Heart right ventricle (tissue), 16 donors: ENCODE data around the gene NDRG4. TPM values are rescaled to one million over a fixed set of nuclear protein-coding genes. Genes with fewer than 3 reads are reported as not detected.

ENCODE experiments used
- ATAC-seq, 8 donors: fragments of 200-7000 bp; cut with Tn5 transposase; one replicate each; pipeline ENCODE4 v1.9.1; 2020; ENCODE audit warnings: mild to moderate bottlenecking in 8 of 8, moderate library complexity in 8 of 8, moderate number of reproducible peaks in 1 of 8
- DNase-seq, 2 donors: peaks; one replicate each; pipeline ENCODE4 v3.0.0-alpha.2; 2020
- H3K27ac ChIP-seq, 10 donors: fragments of 200-600 bp; sonication (generic) in 2 of 10; one replicate each; pipeline versions ENCODE4 v1.5.0 to v1.8.0; 2020 to 2022; ENCODE audit warnings: mild to moderate bottlenecking in 3 of 10
- H3K27me3 ChIP-seq, 7 donors: fragments of 200-600 bp; one replicate each; pipeline ENCODE4 v1.8.0; 2021 to 2022; ENCODE audit warnings: mild to moderate bottlenecking in 2 of 7
- H3K36me3 ChIP-seq, 9 donors: fragments of 200-600 bp; sonication (generic) in 1 of 9; one replicate each; pipeline versions ENCODE4 v1.5.0 to v1.8.0; 2020 to 2022; ENCODE audit warnings: mild to moderate bottlenecking in 2 of 9
- H3K4me1 ChIP-seq, 9 donors: fragments of 200-600 bp; sonication (generic) in 1 of 9; one replicate each; pipeline versions ENCODE4 v1.5.0 to v1.8.0; 2020 to 2022; ENCODE audit warnings: mild to moderate bottlenecking in 4 of 9
- H3K4me3 ChIP-seq, 10 donors: fragments of 200-600 bp; sonication (generic) in 2 of 10; one replicate each; pipeline versions ENCODE4 v1.5.0 to v1.8.0; 2020 to 2022; ENCODE audit warnings: mild to moderate bottlenecking in 7 of 10, moderate library complexity in 2 of 10
- H3K9me3 ChIP-seq, 11 donors: fragments of 200-600 bp in 10 of 11; sonication (generic) in 2 of 11; one replicate each; pipeline versions ENCODE4 v1.5.0 to v1.8.0; 2013 to 2022; ENCODE audit warnings: mild to moderate bottlenecking in 2 of 11, control low read depth in 1 of 11, moderate library complexity in 1 of 11
- CTCF ChIP-seq, 9 donors: fragments of 200-600 bp; sonication (generic) in 2 of 9; IDR thresholded peaks; one replicate each; pipeline versions ENCODE4 v1.5.0 to v1.8.0; 2021 to 2022; ENCODE audit warnings: antibody characterized with exemption in 9 of 9, mild to moderate bottlenecking in 5 of 9, moderate library complexity in 1 of 9
- WGBS, 2 donors: extraction: QIAGEN DNeasy Blood & Tissue Kit; methylation state at CpG; one replicate each; pipeline ENCODE4 v1.1.7; 2013; ENCODE audit warnings: inconsistent platforms in 1 of 2; 5-methylcytosine and 5-hydroxymethylcytosine counted together
- intact Hi-C, 10 donors: fragments of 100-400 bp; cut with DNase I; formaldehyde crosslinking; loops; one replicate each; pipeline versions ENCODE4 v1.11.1 to v1.14.2; 2022
- long read RNA-seq, 3 donors: library from polyadenylated mRNA; unstranded; transcript quantifications; one replicate each; pipeline ENCODE4 v2.0.0, GENCODE V29; 2020 to 2021
- polyA plus RNA-seq, 2 donors: library from polyadenylated mRNA; stranded (reverse); fragments of 200-250 nt; gene quantifications; one replicate each; pipeline ENCODE4 v1.2.3, GENCODE V29; 2013
- total RNA-seq, 10 donors: library from RNA; stranded (reverse); fragmentation: NEBNext Ultra II Directional in 3 of 10; extraction: Animal tissue kit (Norgen Biotek cat#: 25700) in 3 of 10; gene quantifications; one replicate each; pipeline versions ENCODE4 v1.2.1 to v1.2.4, GENCODE V29; 2021 to 2023
- donor health status: Arrhythmogenic right ventricular cardiomyopathy.
- donor health status: ischemic (EF 13 %, LVEDD 7.1; RV severe dilation, severe dysfunction).
- donor health status: healthy with polysubstance abuse.
- donor health status: DM: no; HTN: yes; CAD: no.
- donor health status: DM: no; HTN: no; CAD: no.
- donor health status: ischemic (EF 25% LVEDD 6.9; RV normal size, moderate dysfunction).
- donor health status: ischemic (EF 25% LVEDD 5.7; RV mildly dilated, moderate dysfunction).
- donor health status: healthy.
- donor health status: DM: yes; HTN: yes; CAD: no.
- donor health status: Ischemic cardiomyopathy.
- donor health status: ischemic (EF 35%, LVEDD 5.7; RV mildly dilated, moderate dysfunction).
- donor health status: nonischemic (EF 11% LVEDD 7.7; RV severe dilation, severe dysfunction).
- donor health status: DM: yes; HTN: yes; CAD: no.
- donor health status: PGD.
- donor health status: ischemic (EF 29% LVEDD 5.4; RV normal size, mild dysfunction).
- donor health status: nonischemic (EF 23%, LVEDD 6.1; RV moderate dilation, normal function).

NDRG4 gene
- total RNA-seq = 100 to 1,000 TPM; 336 to 821 (median 630) TPM
- 100 to 1,000 TPM; 286 to 507 TPM for polyA plus RNA-seq
- long read RNA-seq, donor 1, transcript NDRG4-201 (16 exons, 3,324 nt) = minor isoform, 235 of 831 reads
- long read RNA-seq, donor 1, transcript NDRG4-204 (16 exons, 3,626 nt) = major isoform, 294 of 831 reads
- long read RNA-seq, donor 1, transcript NDRG4-219 (1 exons, 2,700 nt) = minor isoform, 114 of 831 reads
- long read RNA-seq, donor 1, partial matches to known transcripts = 71 of 831 reads
- long read RNA-seq, donor 1, other reads (novel, unspliced or antisense) = 114 of 831 reads
- long read RNA-seq, donor 2, transcript NDRG4-204 (16 exons, 3,626 nt) = major isoform, 316 of 1,017 reads
- long read RNA-seq, donor 2, transcript NDRG4-219 (1 exons, 2,700 nt) = minor isoform, 176 of 1,017 reads
- long read RNA-seq, donor 2, transcript NDRG4-237 (3 exons, 2,087 nt) = minor isoform, 8 of 1,017 reads
- long read RNA-seq, donor 2, transcript NDRG4-201 (16 exons, 3,324 nt) = minor isoform, 291 of 1,017 reads
- long read RNA-seq, donor 2, partial matches to known transcripts = 84 of 1,017 reads
- long read RNA-seq, donor 2, other reads (novel, unspliced or antisense) = 137 of 1,017 reads
- long read RNA-seq, donor 3, transcript NDRG4-203 (16 exons, 3,431 nt) = minor isoform, 5 of 1,255 reads
- long read RNA-seq, donor 3, transcript NDRG4-219 (1 exons, 2,700 nt) = minor isoform, 183 of 1,255 reads
- long read RNA-seq, donor 3, transcript NDRG4-201 (16 exons, 3,324 nt) = major isoform, 377 of 1,255 reads
- long read RNA-seq, donor 3, transcript NDRG4-204 (16 exons, 3,626 nt) = minor isoform, 355 of 1,255 reads
- long read RNA-seq, donor 3, partial matches to known transcripts = 166 of 1,255 reads
- long read RNA-seq, donor 3, other reads (novel, unspliced or antisense) = 165 of 1,255 reads

- peak within 1 kb of the TSS in 5 of 10 donors; percentile 13 to 37 (median 23) for H3K4me3 ChIP-seq
- peaks cover 0 to 47% (median 9%) of the 10 kb centered on the region in 9 donors for H3K36me3 ChIP-seq
- DNase-seq (peak; percentile 50 to 58), ATAC-seq (peak; percentile 13 to 52 (median 33))
- H3K27ac ChIP-seq = peak within 1 kb of the TSS in 5 of 10 donors; percentile 20 to 43 (median 34)
- no peak for TF ChIP-seq CTCF (IDR thresholded peaks at IDR 0.05)
- H3K27me3 ChIP-seq = peaks cover 0 to 34% (median 0%) of the 10 kb centered on the region in 7 donors
- H3K4me1 ChIP-seq = peaks cover 19 to 64% (median 25%) of the 10 kb centered on the region in 9 donors
- no peaks in the 10 kb centered on the region for H3K9me3 ChIP-seq
- intact Hi-C loops = loop anchor here in 2 of 10 donors (10.0 kb wide), 2 partner anchors 155 to 255 kb away; no protein-coding TSS in a partner anchor
- 53 to 55% methylated on average over 24 of the region's 24 CpGs for WGBS, 2 donors
These were observed at the start of gene NDRG4 for GRCh38 chr16:58499615-58500351. Gene NDRG4, plus strand, starts transcription at chr16:58500143. Its CDS starts 106 bp downstream, at chr16:58500249.

GRCh38 chr16:58450590-58450989 lies 49.4 kb upstream of the NDRG4 start:
- peaks cover 0 to 15% (median 2%) of the 10 kb centered on the region in 9 donors for H3K4me1 ChIP-seq
- ATAC-seq (no peak), DNase-seq (no peak)
- intact Hi-C loops = no loop called here
- no peak for TF ChIP-seq CTCF (IDR thresholded peaks at IDR 0.05)
- H3K27ac ChIP-seq = peak overlapping the region in 7 of 10 donors; percentile 42 to 83 (median 71)
- H3K27me3 ChIP-seq = no peaks in the 10 kb centered on the region
- 83 to 89% methylated on average over 7 of the region's 7 CpGs for WGBS, 2 donors
- H3K36me3 ChIP-seq = no peaks in the 10 kb centered on the region
- no peak overlapping the region for H3K4me3 ChIP-seq
- no peaks in the 10 kb centered on the region for H3K9me3 ChIP-seq

- WGBS, 2 donors = 54 to 67% methylated on average over 3 of the region's 3 CpGs
- DNase-seq = no peak
These were observed 48.7 kb upstream of the NDRG4 start for GRCh38 chr16:58451265-58451689.

More at GRCh38 chr16:58451265-58451689, 48.7 kb upstream of the NDRG4 start:
- Histone ChIP-seq H3K36me3 (no peaks in the 10 kb centered on the region), H3K4me3 (no peak overlapping the region), H3K9me3 (no peaks in the 10 kb centered on the region), H3K27me3 (no peaks in the 10 kb centered on the region), H3K4me1 (peaks cover 0 to 22% (median 4%) of the 10 kb centered on the region in 9 donors), H3K27ac (peak overlapping the region in 8 of 10 donors; percentile 10 to 83 (median 68))
- no peak for TF ChIP-seq CTCF (IDR thresholded peaks at IDR 0.05)
- peak; percentile 43 to 94 (median 72) for ATAC-seq
- intact Hi-C loops = no loop called here
